HG02571 (cell line): Measurements from ENCODE around the gene GGT7.
"Not testable (repeated sequence)": the region's sequence is repeated elsewhere in the genome, so short reads cannot be mapped to it uniquely, and the experiment has no call there.

Source experiments
- ATAC-seq: cut with Tn5 transposase; IDR thresholded peaks from one replicate; pipeline ENCODE4 v1.9.1; 2021; ENCODE audit warnings: mild to moderate bottlenecking, moderate library complexity; ENCODE audit not compliant: unreplicated experiment

GGT7 gene

DNA sequence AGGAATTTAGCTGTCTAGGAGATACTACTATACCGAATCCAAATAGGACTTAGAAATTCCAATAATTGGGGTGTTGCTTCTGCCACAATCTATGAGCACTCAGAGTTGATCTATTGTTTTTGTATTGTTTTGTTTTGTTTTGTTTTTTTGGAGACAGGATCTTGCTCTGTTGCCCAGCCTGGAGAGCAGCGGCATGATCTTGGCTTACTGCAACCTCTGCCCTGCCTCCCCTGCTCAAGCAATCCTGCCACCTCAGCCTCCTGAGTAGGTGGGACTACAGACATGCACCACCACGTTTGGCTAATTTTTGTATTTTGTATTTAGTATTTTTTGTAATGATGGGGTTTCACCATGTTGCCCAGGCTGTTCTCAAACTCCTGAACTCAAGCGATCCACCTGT lies 11.2 kb upstream of the GGT7 start:
- ATAC-seq: no peak

DNA sequence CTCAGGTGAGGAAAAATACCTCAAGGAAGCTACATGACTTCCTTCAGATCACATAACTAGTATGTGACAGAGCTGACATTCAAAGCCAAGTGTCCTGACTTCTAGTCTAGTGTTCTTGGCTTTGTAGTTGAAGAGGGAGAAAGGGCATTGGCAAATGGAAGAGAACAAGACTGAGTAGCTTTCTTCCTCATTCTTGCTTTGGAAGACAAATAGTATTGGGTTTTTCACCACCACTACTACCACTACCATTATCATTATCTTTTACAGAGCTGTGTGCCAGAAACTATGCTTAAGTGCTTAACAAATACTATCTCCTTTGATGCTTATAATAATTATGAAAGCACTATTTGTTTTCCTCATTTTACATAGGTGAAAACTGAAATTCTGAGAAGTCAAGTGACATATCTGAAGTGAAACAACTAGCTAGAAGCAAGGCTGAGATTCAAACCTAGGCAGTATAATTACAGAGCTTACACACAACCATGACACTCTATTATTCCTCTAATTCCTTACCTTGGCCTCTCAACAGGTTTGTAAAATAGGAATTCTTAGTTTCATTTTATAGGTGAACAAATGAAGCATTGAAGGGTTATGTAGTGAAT lies 10.5 kb upstream of the GGT7 start:
- ATAC-seq: no peak

DNA sequence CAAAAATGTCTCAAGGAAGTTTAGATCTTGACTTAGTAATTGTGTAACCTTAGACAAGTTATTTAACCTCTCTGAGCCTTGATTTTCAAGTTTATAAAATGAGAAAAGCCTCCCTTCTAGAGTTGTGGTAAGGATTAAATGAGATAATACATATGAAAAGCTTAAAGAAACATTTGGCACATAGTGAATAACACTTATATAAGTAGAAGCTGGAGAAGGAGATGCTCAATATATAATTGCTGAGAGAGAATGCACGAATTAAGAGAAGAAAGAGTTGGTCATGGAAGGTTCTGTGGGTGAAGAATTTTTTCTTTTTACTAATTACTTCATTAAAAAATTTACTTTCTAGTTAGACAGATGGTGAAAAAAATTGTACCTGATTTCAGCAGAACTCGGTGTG lies 9.0 kb upstream of the GGT7 start:
- ATAC-seq: no peak

DNA sequence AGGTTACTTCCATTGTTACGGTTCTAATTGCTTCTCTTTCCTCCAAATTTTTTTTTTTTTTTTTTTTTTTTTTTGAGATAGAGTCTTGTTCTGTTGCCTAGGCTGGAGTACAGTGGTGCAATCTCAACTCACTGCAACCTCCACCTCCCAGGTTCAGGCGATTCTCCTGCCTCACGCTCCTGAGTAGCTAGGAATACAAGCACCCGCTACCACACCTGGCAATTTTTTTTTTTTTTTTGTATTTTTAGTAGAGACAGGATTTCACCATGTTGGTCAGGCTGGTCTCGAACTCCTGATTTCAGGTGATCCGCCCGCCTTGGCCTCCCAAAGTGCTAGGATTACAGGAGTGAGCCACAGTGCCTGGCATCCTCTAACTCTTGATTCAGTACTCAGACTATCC lies 8.3 kb upstream of the GGT7 start:
- ATAC-seq: not testable (repeated sequence)

DNA sequence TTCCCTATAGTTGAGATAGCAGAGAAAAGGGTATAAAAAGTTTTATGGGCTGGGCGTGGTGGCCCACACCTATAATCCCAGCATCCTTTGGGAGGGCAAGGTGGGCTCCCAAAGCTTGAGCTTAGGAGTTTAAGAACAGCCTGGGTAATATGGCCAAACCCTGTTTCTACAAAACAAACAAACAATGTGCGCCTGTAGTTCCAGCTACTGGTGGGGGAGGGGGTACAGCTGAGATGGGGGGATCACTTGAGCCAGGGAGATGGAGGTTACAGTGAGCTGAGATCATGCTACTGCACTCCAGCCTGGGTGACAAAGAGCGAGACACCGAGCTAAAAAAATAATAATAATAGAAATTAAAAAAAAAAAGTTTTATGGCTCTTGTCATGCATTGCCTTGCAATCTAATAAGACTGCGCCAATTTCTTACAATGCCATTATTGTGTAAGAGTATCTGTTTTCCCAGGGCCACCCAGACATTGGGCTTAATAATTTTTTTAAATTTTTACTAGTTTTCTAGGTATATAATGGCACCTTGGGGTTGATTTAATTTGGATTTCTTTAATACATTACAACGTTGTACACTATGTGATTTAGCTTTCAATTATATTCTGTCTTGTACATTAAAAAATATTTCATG lies 7.7 kb upstream of the GGT7 start:
- ATAC-seq: no peak

DNA sequence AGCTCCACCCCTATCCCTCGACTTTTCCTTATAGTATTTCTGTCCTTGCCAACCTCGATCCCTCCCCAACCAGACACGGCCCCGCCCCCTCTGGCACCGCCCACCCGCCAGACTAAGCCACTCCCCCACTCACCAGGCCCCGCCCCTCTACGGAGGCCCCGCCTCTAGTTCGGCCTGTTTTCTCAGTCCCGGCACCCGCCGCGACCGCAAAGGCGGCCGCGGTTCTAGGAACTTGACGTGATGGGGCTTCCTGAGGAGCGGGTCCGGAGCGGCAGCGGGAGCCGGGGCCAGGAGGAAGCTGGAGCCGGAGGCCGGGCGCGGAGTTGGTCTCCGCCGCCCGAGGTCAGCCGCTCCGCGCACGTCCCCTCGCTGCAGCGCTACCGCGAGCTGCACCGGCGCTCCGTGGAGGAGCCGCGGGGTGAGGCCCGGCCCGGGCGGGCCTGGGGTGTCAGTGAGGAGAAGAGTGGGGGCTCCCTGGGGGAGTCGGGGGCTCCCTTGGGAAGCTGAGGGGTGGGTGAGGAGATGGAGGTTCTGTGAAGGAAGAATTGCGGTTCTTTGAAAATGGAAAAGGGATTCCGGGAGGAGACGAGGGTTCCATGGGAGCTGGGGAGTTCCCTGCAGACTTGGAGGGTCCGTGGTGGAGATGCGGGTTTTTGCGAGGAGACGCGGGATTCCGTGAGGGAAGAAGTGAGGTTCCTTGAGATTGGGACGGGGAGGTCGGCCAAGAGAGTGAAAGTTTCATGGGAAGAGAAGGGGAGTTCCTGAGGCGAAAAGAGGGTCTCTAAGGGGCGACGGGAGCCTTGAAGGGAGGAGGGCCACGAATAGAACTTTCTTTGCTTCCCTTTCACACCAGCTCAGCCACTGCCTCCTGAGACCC lies 4.0 kb upstream of the GGT7 start, which contains the start of gene ACSS2:
ACSS2 (plus strand) TSS at position 207 of the 877 bp plus-strand sequence; CDS start at position 241, 34 bp downstream.
- peak; percentile 50 for ATAC-seq

DNA sequence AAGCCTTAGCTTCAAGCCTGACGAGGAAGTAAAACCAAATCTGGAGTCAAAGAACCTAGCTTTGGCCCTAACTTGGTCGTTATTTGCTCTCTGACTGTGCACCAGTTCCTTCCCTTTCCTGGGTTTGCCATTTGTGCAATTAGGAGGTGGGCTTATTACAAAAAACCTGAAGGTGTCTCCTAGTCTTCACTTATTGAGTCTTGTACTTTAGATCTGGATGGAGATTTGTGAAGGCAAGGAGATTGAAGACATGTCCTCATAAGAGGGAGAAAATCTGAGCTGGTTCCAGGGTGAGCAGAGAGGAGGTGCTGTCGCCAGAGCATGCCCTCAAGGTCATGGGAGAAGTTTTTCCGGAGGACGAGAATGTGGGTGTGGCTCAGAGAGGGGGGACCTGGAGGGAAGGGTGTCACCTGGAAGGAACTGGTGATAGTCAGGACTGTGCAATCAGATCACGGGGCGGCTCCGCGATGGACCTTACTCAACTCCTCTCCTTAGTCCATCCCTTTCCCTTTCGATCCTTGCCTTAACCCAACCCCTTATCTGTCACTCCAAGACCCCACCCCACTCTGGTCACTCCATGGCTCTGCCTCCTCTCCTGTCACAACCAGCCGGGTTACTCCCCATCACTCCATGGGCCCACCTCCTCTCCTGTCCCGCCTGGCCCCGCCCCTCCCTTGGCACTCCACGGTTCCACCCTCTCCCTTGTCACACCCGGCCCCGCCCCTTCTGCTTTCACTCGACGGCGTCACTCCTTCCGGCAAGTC lies 3.2 kb upstream of the GGT7 start:
- ATAC-seq: peak; percentile 43

DNA sequence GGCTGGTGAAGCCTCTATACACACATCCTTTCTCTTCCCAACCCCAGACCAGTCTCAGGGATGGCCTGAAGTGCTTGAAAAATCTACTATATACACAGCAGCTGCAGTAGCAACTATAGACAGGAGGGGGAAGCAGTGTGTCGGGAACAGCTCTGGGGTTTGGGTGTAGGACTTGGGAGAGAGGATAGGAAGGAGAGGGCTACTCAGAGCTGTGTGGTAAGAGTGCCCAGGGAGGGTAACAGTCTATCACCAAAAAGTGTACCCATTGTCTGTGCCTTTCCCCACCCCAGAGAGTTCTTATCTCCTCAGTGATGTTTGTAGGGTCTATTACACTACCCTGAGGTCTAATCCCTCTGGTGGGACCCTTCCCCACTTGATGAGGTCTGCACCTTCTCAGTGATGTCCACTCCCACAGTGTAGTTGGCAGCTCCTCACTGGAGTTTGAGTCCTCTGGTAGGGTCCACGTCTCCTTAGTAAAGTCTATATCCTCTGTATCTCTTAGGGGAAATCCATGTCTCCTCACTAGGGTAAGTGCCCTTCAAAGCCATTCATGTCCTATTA lies 1.5 kb upstream of the GGT7 start:
- ATAC-seq: no peak

DNA sequence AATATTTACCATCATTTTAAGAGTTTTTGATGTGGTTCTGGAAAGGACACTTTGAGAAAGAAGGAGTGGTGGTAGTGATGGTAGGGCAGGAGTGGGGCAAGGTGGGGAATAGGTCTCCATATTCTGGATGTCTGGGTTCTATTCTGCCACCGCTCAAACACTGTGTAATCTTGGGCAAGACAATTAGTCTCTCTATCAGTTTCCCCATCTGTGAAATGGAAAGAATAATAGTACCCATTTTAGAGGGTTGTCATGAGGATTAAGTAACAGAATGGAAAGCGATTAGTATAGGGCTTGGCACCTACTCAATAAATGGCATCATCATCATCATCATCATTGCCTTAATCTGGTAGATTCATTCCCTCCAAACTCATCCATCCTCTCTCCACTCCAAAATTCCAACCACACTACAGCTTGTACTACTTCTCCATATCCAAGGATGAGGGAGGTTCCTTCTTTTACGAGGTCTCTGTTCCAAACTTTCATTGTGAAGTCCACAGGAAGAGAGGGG lies 982 bp upstream of the GGT7 start:
- no peak for ATAC-seq

DNA sequence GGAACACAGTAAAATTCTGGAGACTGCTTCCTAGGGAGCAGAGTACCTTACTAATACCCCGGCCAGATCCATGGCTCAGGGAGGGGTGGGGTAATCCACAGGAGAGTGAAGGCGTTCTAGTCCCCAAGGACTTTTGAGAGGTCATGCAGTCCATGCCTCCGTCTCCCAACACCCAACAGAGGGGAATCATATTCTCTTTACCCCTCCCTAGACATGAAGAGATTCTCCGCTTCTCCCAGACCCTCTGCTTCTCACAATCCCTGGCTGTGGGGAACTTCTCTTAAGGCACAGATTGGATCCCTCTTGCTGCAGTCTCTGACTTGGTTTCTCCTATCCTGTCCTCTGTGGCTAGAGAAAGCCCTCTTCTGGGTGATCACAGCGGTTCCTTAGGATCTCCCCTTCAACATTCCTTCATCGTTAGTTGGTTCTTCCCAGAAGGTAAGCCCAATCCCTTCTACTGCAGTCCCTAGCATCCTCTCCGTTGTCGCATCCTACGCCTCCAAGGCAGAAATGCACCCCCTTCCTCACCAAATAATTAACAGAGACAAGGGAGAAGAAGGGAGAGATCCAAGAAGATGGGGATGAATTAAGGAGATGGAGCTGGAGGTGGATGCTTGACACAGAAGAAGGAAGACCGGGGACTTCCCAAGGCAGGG lies 562 bp downstream of the GGT7 start:
- no peak for ATAC-seq

DNA sequence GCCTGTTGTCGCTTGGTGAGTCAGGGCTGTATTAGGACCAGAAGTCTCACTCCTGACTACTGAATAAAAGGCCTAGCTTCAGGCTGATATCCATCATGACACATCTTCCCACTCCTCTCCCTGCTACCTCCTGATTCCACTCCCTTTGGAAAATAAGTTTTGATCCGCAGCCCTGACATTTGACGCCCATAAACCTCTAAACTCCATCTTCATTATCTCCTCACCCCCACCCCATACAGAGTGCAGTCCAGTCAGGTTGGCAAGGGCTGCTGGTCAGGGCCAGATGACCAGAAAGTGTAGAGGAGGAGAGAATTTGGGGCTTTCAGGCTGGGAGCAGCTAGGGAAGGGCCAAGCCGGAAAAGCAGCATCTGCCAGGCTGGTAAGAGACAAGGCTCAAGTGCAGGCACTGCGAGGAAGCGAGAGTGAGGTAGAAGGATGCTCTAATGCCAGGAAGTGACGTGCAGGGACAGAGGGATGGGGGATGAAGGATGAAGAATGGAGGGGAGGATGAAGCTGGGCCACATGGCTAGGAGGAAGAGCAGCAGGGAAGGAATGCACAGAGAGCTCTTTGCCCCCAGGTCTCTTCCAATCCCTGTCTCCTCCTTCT lies 1.2 kb downstream of the GGT7 start:
- no peak for ATAC-seq

DNA sequence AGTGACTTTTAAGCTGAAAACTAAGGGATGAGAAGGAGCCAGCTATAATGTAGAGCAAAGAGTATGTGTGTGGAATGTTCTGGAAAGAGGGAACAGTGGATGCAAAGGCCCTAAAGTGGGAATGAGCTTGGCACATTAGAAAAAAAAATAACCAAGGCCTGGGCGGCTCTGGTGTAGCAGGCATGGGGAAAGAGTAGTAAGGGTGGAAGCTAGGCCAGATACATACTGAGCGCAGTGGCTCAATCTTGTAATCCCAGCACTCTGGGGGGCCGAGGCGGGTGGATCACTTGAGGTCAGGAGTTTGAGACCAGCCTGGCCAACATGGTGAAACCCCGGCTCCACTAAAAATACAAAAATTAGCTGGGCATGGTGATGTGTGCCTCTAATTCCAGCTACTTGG lies 8.4 kb downstream of the GGT7 start:
- ATAC-seq: no peak

DNA sequence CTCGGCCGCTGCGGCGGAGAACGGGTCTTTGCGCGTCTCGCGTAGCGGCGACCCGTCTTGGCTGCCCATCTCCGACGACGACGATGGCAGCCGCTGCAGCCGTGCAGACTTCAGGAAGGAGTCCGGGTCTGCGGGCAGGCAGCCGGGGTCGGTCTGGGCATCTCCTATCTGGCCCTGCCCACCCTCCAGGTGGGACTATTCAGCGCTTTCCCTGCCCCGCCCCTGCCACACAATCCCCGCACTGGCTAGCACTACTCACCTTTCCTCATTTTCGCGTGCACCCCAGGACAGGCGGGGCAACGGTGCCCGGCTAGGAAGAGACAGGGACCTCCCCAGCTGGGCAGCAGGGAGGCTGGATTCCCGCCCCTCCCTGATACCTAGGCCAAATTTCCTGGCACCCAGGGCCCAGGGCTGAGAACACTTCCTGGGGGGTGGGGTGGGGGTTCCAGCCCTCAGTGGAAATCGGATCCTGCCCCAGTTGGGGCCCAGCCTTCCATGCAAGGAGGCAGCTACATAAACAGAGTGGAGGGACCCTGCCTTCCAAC lies 9.2 kb downstream of the GGT7 start:
- ATAC-seq: no peak

DNA sequence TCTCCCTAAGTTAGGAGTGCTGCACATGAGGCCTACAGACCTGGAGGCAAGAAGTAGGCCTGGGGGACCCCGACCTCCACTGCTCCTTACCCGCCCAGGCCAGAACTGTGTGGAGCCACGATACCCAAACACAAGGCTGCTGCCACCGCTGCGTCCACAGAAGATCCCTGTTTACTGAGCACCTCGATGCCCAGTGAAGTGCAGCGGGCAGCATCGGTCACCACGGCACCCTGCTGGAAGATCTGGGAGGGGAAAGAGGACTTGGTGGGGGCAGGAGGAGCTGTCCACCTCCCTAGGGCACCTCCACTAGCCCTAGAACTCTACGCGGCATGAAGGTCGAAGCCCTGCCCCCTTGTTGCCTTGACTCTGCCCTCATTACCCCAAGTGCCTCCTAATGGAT lies 9.9 kb downstream of the GGT7 start:
- no peak for ATAC-seq

DNA sequence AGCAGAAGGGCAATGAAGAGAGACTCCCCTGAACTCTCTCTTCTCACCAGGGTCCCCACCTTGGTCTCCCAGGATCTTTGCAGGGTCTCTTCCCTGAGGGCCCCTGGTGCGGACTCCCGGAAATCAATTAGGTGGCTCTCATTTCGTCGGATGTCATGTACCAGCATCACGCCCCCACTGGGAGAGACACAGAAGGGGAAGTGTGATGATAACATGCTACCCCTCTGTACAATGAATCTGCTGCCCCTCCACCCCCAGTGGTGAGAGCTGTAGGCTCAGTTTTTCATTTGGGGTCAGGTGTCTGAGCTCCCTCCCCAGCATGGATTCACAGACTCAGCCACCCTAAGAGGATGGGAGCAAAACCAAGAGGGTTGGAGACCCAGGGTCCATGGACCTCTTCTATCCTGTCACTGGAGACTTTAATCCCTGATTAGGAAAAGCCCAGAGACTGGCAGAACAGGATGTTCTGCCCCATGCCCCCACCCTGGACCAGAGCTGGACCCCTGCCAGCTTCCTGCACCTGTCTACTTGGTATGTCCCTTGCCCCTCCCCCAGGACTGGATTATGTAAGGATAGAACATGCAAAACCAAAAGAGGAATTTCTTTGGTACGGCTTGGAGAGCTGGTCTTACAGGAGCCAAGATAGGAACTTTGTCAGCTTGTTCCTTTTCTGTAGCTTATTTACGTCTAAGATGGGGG lies 11.1 kb downstream of the GGT7 start:
- no peak for ATAC-seq

DNA sequence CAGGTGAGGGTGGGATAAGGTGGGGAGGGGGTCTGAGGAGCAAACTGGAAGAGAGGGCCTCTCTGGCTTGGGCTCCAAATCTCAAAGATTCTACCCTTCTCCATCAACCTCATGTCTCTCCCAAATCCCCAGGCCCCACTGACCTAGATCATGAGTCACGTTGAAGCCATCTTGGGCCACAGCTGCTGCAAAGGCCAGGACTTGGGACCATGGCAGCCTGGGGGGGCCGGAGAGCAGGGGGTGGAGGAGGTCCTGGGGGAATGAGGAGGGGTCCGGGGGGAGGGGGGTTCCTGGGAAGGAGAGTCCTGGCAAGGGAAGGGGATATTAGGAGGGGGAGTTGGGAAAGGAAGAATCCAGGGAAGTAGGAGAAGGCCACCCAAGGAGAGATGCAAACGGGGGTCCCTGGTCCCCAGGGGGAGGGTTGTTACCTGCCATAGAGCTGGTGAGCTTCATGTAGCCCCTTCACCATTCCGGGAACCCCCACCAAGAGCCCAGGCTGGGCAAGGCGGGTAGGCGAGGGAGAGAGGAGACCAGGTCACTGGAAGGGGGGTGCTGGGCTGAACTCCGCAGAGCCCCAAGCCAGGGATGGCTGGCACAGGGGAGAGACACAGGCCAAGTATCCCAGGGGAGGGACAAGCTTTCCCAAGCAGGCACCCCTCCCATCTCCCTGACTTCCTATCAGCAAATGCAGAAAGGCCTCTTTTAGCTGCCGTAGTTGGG lies 12.7 kb downstream of the GGT7 start:
- ATAC-seq: no peak

DNA sequence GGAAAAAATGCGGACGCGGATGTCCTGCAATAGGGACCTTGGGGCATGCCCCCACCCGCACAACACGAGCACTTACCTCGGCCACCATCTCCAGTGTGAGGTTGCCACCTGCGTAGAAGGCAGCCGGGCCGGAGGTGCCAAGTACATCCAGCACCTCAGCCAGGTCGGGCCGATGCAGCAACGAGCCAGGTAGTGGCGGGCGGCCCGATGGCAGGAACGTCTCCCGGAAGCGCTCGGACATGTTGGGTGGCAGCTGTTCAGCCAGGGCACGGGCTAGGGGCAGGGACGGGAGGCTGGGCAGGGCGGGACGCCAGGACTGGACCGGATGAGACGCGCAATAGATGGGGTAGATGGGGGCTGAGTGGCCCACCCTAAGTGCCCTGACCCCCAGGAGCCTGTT lies 13.3 kb downstream of the GGT7 start:
- no peak for ATAC-seq

DNA sequence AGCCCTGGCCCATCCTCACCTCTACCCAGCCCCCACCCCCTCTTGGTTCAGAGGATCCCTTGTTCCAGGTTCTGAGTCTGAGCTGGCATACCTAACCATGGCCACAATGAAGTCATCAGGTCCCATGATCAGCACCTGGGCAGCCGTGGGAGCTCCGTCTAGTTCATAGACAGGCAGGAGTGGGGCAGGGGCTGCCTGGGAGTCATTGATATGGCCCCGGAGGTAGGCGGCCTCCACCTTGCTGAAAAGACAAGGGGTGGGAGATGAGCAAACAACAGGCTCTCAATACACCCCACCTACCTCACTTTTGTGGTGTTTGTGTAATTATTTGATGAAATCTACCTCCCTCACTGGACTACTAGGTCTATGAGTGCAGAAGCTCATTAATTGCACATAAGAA lies 20.4 kb downstream of the GGT7 start:
- ATAC-seq: no peak
